Trophoblast cell (in vitro differentiated cells and primary cell): ENCODE data around the gene BCAN.
"Not testable (repeated sequence)": the region's sequence is repeated elsewhere in the genome, so short reads cannot be mapped to it uniquely, and the experiment has no call there.

Experiments
- DNase-seq, 2 donors: peaks; one replicate each; pipeline ENCODE4 v3.0.0-alpha.2; 2016
- H2AFZ ChIP-seq: 2 replicates; pipeline ENCODE4 v1.6.1; 2013; ENCODE audit warnings: low read length, moderate library complexity, mild to moderate bottlenecking; ENCODE audit not compliant: insufficient read depth, poor library complexity
- H2AK5ac ChIP-seq: 2 replicates; pipeline ENCODE4 v1.6.1; 2013; ENCODE audit warnings: mild to moderate bottlenecking, low read length
- H2BK120ac ChIP-seq: 2 replicates; pipeline ENCODE4 v1.6.1; 2013; ENCODE audit warnings: low read length, mild to moderate bottlenecking, moderate library complexity; ENCODE audit not compliant: insufficient read depth, poor library complexity
- H2BK12ac ChIP-seq: 2 replicates; pipeline ENCODE4 v1.6.1; 2013; ENCODE audit warnings: mild to moderate bottlenecking, low read length, moderate library complexity
- H2BK5ac ChIP-seq: 2 replicates; pipeline ENCODE4 v1.6.1; 2013; ENCODE audit warnings: low read length, low read depth, moderate library complexity, mild to moderate bottlenecking; ENCODE audit not compliant: poor library complexity
- H3K14ac ChIP-seq: 2 replicates; pipeline ENCODE4 v1.6.1; 2013; ENCODE audit warnings: mild to moderate bottlenecking, low read length
- H3K18ac ChIP-seq: 2 replicates; pipeline ENCODE4 v1.6.1; 2013; ENCODE audit warnings: mild to moderate bottlenecking, low read length
- H3K23ac ChIP-seq: 2 replicates; pipeline ENCODE4 v1.6.1; 2013; ENCODE audit warnings: low read length
- H3K27ac ChIP-seq: 2 replicates; pipeline ENCODE4 v1.5.1; 2013; ENCODE audit warnings: low read depth, mild to moderate bottlenecking, inconsistent platforms, low read length, moderate library complexity
- H3K27me3 ChIP-seq: 2 replicates; pipeline ENCODE4 v1.6.1; 2013; ENCODE audit warnings: inconsistent platforms, mild to moderate bottlenecking, low read length, moderate library complexity; ENCODE audit not compliant: insufficient read depth
- H3K36me3 ChIP-seq, 2 experiments: 1 replicate in 1 of 2; 2 replicates in 1 of 2; pipeline ENCODE4 v1.6.1; 2013; ENCODE audit warnings: low read length in 2 of 2, mild to moderate bottlenecking in 2 of 2, moderate library complexity in 1 of 2; ENCODE audit not compliant: insufficient read depth in 2 of 2, control insufficient read depth in 1 of 2
- H3K4ac ChIP-seq: 2 replicates; pipeline ENCODE4 v1.6.1; 2013; ENCODE audit warnings: low read depth, mild to moderate bottlenecking, low read length, moderate library complexity
- H3K4me1 ChIP-seq, 2 experiments: 1 replicate in 1 of 2; 2 replicates in 1 of 2; pipeline ENCODE4 v1.6.1; 2013; ENCODE audit warnings: low read length in 2 of 2, mild to moderate bottlenecking in 2 of 2, moderate library complexity in 1 of 2; ENCODE audit not compliant: insufficient read depth in 2 of 2, control insufficient read depth in 1 of 2
- H3K4me2 ChIP-seq: 2 replicates; pipeline ENCODE4 v1.6.1; 2013; ENCODE audit warnings: inconsistent platforms, mild to moderate bottlenecking, low read length, moderate library complexity
- H3K4me3 ChIP-seq: 2 replicates; pipeline ENCODE4 v1.5.1; 2013; ENCODE audit warnings: mild to moderate bottlenecking, low read depth, low read length, inconsistent platforms
- H3K79me1 ChIP-seq: one replicate; pipeline ENCODE4 v1.6.1; 2013; ENCODE audit warnings: low read length
- H3K79me2 ChIP-seq: 2 replicates; pipeline ENCODE4 v1.6.1; 2013; ENCODE audit warnings: low read length, mild to moderate bottlenecking; ENCODE audit not compliant: control insufficient read depth, insufficient read depth, poor library complexity
- H3K9ac ChIP-seq: 2 replicates; pipeline ENCODE4 v1.6.1; 2013; ENCODE audit warnings: mild to moderate bottlenecking, low read length
- H3K9me3 ChIP-seq: 2 replicates; pipeline ENCODE4 v1.6.1; 2013; ENCODE audit warnings: low read depth, mild to moderate bottlenecking, control low read depth, inconsistent platforms, low read length; ENCODE audit not compliant: insufficient read depth
- H4K12ac ChIP-seq: 2 replicates; pipeline ENCODE4 v1.6.1; 2013; ENCODE audit warnings: low read depth, mild to moderate bottlenecking, low read length, moderate library complexity
- H4K8ac ChIP-seq: 2 replicates; pipeline ENCODE4 v1.6.1; 2013; ENCODE audit warnings: low read depth, mild to moderate bottlenecking, low read length, moderate library complexity
- H4K91ac ChIP-seq: one replicate; pipeline ENCODE4 v1.6.1; 2013; ENCODE audit warnings: low read depth, mild to moderate bottlenecking, low read length, moderate library complexity
- WGBS: extraction: QIAGEN DNeasy Blood & Tissue Kit; methylation state at CpG from one replicate; pipeline ENCODE4 v1.1.7; 2013; ENCODE audit warnings: missing lambda C conversion rate; ENCODE audit not compliant: insufficient read length, insufficient coverage; ENCODE audit errors: extremely low coverage; 5-methylcytosine and 5-hydroxymethylcytosine counted together

The BCAN gene

DNA sequence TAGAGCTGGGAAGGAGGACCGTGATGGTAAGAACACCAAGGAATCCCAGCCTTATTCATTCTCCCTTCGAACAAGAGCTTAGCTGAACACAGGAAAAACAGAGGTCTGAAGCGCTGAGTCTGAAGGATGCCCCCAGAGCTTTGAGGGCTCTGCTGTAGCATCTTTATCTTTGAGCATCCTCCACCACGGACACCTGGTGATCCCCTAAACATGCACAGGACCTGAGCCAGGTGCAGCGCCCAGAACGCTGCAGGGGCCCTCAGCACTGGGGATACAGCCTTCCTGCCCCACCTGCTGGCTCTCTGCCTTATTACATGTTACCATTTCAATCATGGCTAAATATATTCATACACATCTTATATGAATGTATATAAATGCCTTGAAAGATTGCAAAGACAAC is 32.9 kb upstream of the BCAN start:
- DNase-seq, result peak; percentile 48 to 61
- H3K27me3 ChIP-seq, result no peaks in the 10 kb centered on the region
- no peak overlapping the region for H3K27ac ChIP-seq
- no peak overlapping the region for H3K14ac ChIP-seq
- no peak overlapping the region for H4K91ac ChIP-seq
- no peak overlapping the region for H3K4ac ChIP-seq
- H2AK5ac ChIP-seq, result no peak overlapping the region
- H2BK120ac ChIP-seq, result no peak overlapping the region
- no peak overlapping the region for H3K18ac ChIP-seq
- no CpG with 5 or more reads among the region's 6 CpGs for WGBS
- H3K4me3 ChIP-seq, result no peak overlapping the region
- no peaks in the 10 kb centered on the region for H3K79me2 ChIP-seq
- peaks cover 2% of the 10 kb centered on the region for H3K9me3 ChIP-seq
- no peak overlapping the region for H2AFZ ChIP-seq
- no peaks in the 10 kb centered on the region for H3K4me1 ChIP-seq
- no peak overlapping the region for H3K4me2 ChIP-seq
- no peak overlapping the region for H2BK12ac ChIP-seq
- no peak overlapping the region for H2BK5ac ChIP-seq
- no peaks in the 10 kb centered on the region for H3K79me1 ChIP-seq
- no peaks in the 10 kb centered on the region for H3K36me3 ChIP-seq
- H3K23ac ChIP-seq, result no peak overlapping the region
- no peak overlapping the region for H4K12ac ChIP-seq
- H4K8ac ChIP-seq, result no peak overlapping the region
- no peak overlapping the region for H3K9ac ChIP-seq

DNA sequence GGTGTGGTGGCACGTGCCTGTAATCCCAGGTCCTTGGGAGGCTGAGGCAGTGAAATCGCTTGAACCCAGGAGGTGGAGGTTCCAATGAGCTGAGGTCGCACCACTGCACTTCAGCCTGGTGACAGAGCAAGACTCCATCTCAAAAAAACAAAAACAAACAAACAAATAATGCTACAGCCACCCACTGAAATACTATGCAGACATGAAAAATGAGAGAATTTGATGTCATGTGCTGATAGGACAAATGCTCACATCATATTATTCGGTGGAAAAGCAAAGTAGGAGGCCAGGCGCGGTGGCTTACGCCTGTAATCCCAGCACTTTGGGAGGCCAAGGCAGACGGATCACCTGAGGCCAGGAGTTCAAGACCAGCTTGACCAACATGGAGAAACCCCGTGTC is 31.8 kb upstream of the BCAN start:
- H2BK12ac ChIP-seq, DNase-seq, H3K23ac ChIP-seq, H2BK120ac ChIP-seq, H3K4me2 ChIP-seq, H3K4ac ChIP-seq, H3K36me3 ChIP-seq, H3K9me3 ChIP-seq, H2BK5ac ChIP-seq, H3K27me3 ChIP-seq, H3K79me2 ChIP-seq, H3K79me1 ChIP-seq, H2AK5ac ChIP-seq, H4K8ac ChIP-seq, H3K9ac ChIP-seq, H3K4me1 ChIP-seq, H3K27ac ChIP-seq, H3K14ac ChIP-seq, H3K4me3 ChIP-seq, H3K18ac ChIP-seq, H4K12ac ChIP-seq, H4K91ac ChIP-seq, H2AFZ ChIP-seq: not testable (repeated sequence)
- WGBS, result no CpG with 5 or more reads among the region's 9 CpGs

DNA sequence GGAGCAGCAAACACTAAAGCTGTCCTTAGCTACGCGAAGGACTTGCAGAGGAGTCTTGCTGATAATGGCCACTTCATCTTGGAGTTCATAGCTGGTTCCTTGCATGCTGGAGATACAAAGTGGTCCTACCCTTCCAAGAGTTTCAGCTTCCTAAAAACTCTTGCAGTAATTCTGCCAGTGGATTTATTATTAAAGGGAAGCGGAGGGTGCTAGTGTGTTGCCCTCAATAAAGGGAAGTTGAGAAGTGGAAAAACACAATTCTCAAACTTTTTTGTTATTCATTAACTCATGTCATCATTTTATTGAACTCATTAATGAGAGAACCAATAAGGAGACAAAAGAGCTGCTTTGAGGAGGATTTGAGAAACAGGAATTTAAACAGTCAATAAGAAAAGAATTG is 29.3 kb upstream of the BCAN start:
- H2BK12ac ChIP-seq, result no peak overlapping the region
- H4K91ac ChIP-seq, result no peak overlapping the region
- H2BK120ac ChIP-seq, result no peak overlapping the region
- H3K18ac ChIP-seq, result no peak overlapping the region
- H3K23ac ChIP-seq, result no peak overlapping the region
- no peak overlapping the region for H3K4me2 ChIP-seq
- H3K36me3 ChIP-seq, result no peaks in the 10 kb centered on the region
- no peak overlapping the region for H3K14ac ChIP-seq
- H3K27ac ChIP-seq, result no peak overlapping the region
- H2BK5ac ChIP-seq, result no peak overlapping the region
- WGBS, result no CpG with 5 or more reads among the region's 3 CpGs
- no peaks in the 10 kb centered on the region for H3K4me1 ChIP-seq
- no peak overlapping the region for H2AFZ ChIP-seq
- H3K9ac ChIP-seq, result no peak overlapping the region
- no peaks in the 10 kb centered on the region for H3K79me2 ChIP-seq
- no peak overlapping the region for H2AK5ac ChIP-seq
- H3K79me1 ChIP-seq, result no peaks in the 10 kb centered on the region
- no peak overlapping the region for H4K12ac ChIP-seq
- H3K27me3 ChIP-seq, result no peaks in the 10 kb centered on the region
- H3K9me3 ChIP-seq, result peaks cover 2% of the 10 kb centered on the region
- H3K4me3 ChIP-seq, result no peak overlapping the region
- H4K8ac ChIP-seq, result no peak overlapping the region
- no peak for DNase-seq
- H3K4ac ChIP-seq, result no peak overlapping the region

DNA sequence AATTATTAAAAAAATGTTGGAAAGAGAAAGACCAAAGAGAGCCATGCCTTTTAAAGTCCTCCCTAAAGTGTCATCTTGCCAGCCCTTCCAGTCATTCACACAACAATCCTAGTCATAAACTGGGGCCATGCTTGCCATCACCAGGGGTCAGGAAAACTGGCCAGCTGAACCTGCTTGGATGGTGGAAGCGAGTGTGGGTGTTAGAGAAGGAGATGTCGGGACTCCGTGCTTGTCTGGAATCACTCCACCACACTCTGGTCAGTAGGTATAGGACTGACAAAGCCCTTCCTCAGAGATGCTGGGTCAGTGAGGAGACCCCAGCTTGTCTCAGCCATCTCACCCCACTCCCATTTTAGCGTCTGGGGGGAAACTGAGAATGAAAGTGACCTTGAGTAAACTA is 26.0 kb upstream of the BCAN start:
- no peaks in the 10 kb centered on the region for H3K9me3 ChIP-seq
- no peak overlapping the region for H3K23ac ChIP-seq
- no peak overlapping the region for H2BK120ac ChIP-seq
- DNase-seq, result no peak
- no peak overlapping the region for H2BK5ac ChIP-seq
- H2AK5ac ChIP-seq, result no peak overlapping the region
- no peaks in the 10 kb centered on the region for H3K27me3 ChIP-seq
- no peak overlapping the region for H2AFZ ChIP-seq
- H4K91ac ChIP-seq, result no peak overlapping the region
- WGBS, result no CpG with 5 or more reads among the region's 4 CpGs
- H3K4ac ChIP-seq, result no peak overlapping the region
- no peaks in the 10 kb centered on the region for H3K79me2 ChIP-seq
- H4K8ac ChIP-seq, result no peak overlapping the region
- no peak overlapping the region for H2BK12ac ChIP-seq
- H3K4me1 ChIP-seq, result no peaks in the 10 kb centered on the region
- H3K9ac ChIP-seq, result no peak overlapping the region
- no peak overlapping the region for H3K4me3 ChIP-seq
- H3K79me1 ChIP-seq, result no peaks in the 10 kb centered on the region
- H3K27ac ChIP-seq, result no peak overlapping the region
- no peak overlapping the region for H3K4me2 ChIP-seq
- H3K18ac ChIP-seq, result no peak overlapping the region
- no peaks in the 10 kb centered on the region for H3K36me3 ChIP-seq
- no peak overlapping the region for H4K12ac ChIP-seq
- H3K14ac ChIP-seq, result no peak overlapping the region
